Suprapubic skin (tissue), 4 donors: ENCODE results near the gene ASB11. TPM values are rescaled to one million over a fixed set of nuclear protein-coding genes. Genes with fewer than 3 reads are reported as not detected.

ENCODE experiments used
- DNase-seq, 2 donors: peaks; one replicate each; pipeline ENCODE4 v3.0.0-alpha.2; 2019; ENCODE audit warnings: low spot score in 2 of 2
- H3K27ac ChIP-seq: fragments of 200-600 bp; sonication (generic); one replicate; pipeline ENCODE4 v1.5.1; 2019
- H3K27me3 ChIP-seq: fragments of 200-600 bp; sonication (generic); one replicate; pipeline ENCODE4 v1.5.1; 2019
- H3K36me3 ChIP-seq: fragments of 200-600 bp; sonication (generic); one replicate; pipeline ENCODE4 v1.5.1; 2019
- H3K4me1 ChIP-seq: fragments of 200-600 bp; sonication (generic); one replicate; pipeline ENCODE4 v1.5.1; 2019
- H3K4me3 ChIP-seq: fragments of 200-600 bp; sonication (generic); one replicate; pipeline ENCODE4 v1.5.1; 2019; ENCODE audit warnings: mild to moderate bottlenecking
- H3K9me3 ChIP-seq: fragments of 200-600 bp; sonication (generic); one replicate; pipeline ENCODE4 v1.5.1; 2019
- CTCF ChIP-seq, 2 donors: fragments of 200-600 bp in 1 of 2; fragments of 450-650 bp in 1 of 2; sonication (generic) in 1 of 2; IDR thresholded peaks; one replicate each; pipeline ENCODE4 v1.5.1; 2016 to 2019; ENCODE audit warnings: antibody characterized with exemption in 2 of 2, mild to moderate bottlenecking in 1 of 2, moderate library complexity in 1 of 2
- EP300 ChIP-seq: sonication (generic); formaldehyde crosslinking; IDR thresholded peaks from one replicate; pipeline ENCODE4 v1.6.1; 2017; ENCODE audit warnings: antibody characterized with exemption
- POLR2A ChIP-seq, 2 donors: fragments of 450-650 bp; IDR thresholded peaks; one replicate each; pipeline ENCODE4 v1.6.1; 2017; ENCODE audit warnings: antibody characterized with exemption in 2 of 2, mild to moderate bottlenecking in 2 of 2, moderate library complexity in 2 of 2
- POLR2AphosphoS5 ChIP-seq, 3 donors: sonication (generic); formaldehyde crosslinking; IDR thresholded peaks; one replicate each; pipeline ENCODE4 v1.6.1; 2017; ENCODE audit warnings: antibody characterized with exemption in 3 of 3
- WGBS: methylation state at CpG from one replicate; pipeline ENCODE4 v1.1.5; 2018; 5-methylcytosine and 5-hydroxymethylcytosine counted together
- total RNA-seq, 4 donors: library from RNA; depleted of rRNA; stranded (reverse); fragments of >200 nt; gene quantifications; one replicate each; pipeline ENCODE4 v1.1.0, GENCODE V29; 2016

The ASB11 gene
- total RNA-seq, 4 donors from 2014 or later = 0.42 to 2.0 (median 1.8) TPM

- no peak overlapping the region for H3K27ac ChIP-seq
- no peaks in the 10 kb centered on the region for H3K9me3 ChIP-seq
- no peaks in the 10 kb centered on the region for H3K27me3 ChIP-seq
- H3K4me3 ChIP-seq = no peak overlapping the region
- TF ChIP-seq POLR2AphosphoS5 (IDR thresholded peaks at IDR 0.05) (no peak), POLR2A (IDR thresholded peaks at IDR 0.05) (no peak), EP300 (no peak), CTCF (IDR thresholded peaks at IDR 0.05) (no peak)
- no peak for DNase-seq
- H3K36me3 ChIP-seq = no peaks in the 10 kb centered on the region
- no peaks in the 10 kb centered on the region for H3K4me1 ChIP-seq
Observed at GRCh38 chrX:15254852-15255251, 60.6 kb downstream of the ASB11 start.

GRCh38 chrX:15245896-15246295 is 69.5 kb downstream of the ASB11 start:
- 55% methylated on average over 4 of the region's 4 CpGs for WGBS
- Histone ChIP-seq H3K36me3 (no peaks in the 10 kb centered on the region), H3K9me3 (no peaks in the 10 kb centered on the region), H3K4me1 (no peaks in the 10 kb centered on the region), H3K27me3 (no peaks in the 10 kb centered on the region), H3K27ac (no peak overlapping the region), H3K4me3 (no peak overlapping the region)
- TF ChIP-seq CTCF (IDR thresholded peaks at IDR 0.05) = no peak
- no peak for TF ChIP-seq POLR2A (IDR thresholded peaks at IDR 0.05)
- TF ChIP-seq POLR2AphosphoS5 (IDR thresholded peaks at IDR 0.05) = no peak
- TF ChIP-seq EP300 = no peak
- DNase-seq = no peak

- Histone ChIP-seq H3K27me3 (no peaks in the 10 kb centered on the region), H3K9me3 (no peaks in the 10 kb centered on the region), H3K27ac (no peak overlapping the region), H3K36me3 (no peaks in the 10 kb centered on the region), H3K4me3 (no peak overlapping the region), H3K4me1 (no peaks in the 10 kb centered on the region)
- 65% methylated on average over 5 of the region's 5 CpGs for WGBS
- TF ChIP-seq POLR2A (IDR thresholded peaks at IDR 0.05) = no peak
- TF ChIP-seq POLR2AphosphoS5 (IDR thresholded peaks at IDR 0.05) = no peak
- no peak for DNase-seq
Observed at GRCh38 chrX:15244421-15244820, 71.0 kb downstream of the ASB11 start.

- Histone ChIP-seq H3K27ac (no peak overlapping the region), H3K9me3 (no peaks in the 10 kb centered on the region), H3K4me3 (no peak overlapping the region), H3K4me1 (no peaks in the 10 kb centered on the region), H3K27me3 (no peaks in the 10 kb centered on the region), H3K36me3 (no peaks in the 10 kb centered on the region)
- TF ChIP-seq POLR2AphosphoS5 (IDR thresholded peaks at IDR 0.05) = no peak
- peak; percentile 18 to 34 for TF ChIP-seq CTCF (IDR thresholded peaks at IDR 0.05)
- no peak for DNase-seq
- 11% methylated on average over 5 of the region's 5 CpGs for WGBS
Observed at GRCh38 chrX:15242899-15243555, 72.4 kb downstream of the ASB11 start.

GRCh38 chrX:15241301-15241700 is 74.1 kb downstream of the ASB11 start:
- no peak overlapping the region for H3K4me3 ChIP-seq
- 50% methylated on average over 3 of the region's 3 CpGs for WGBS
- H3K27ac ChIP-seq = no peak overlapping the region
- no peaks in the 10 kb centered on the region for H3K36me3 ChIP-seq
- no peaks in the 10 kb centered on the region for H3K9me3 ChIP-seq
- DNase-seq = no peak
- H3K27me3 ChIP-seq = no peaks in the 10 kb centered on the region
- no peaks in the 10 kb centered on the region for H3K4me1 ChIP-seq
- TF ChIP-seq POLR2A (IDR thresholded peaks at IDR 0.05) = no peak
- no peak for TF ChIP-seq CTCF (IDR thresholded peaks at IDR 0.05)
- no peak for TF ChIP-seq POLR2AphosphoS5 (IDR thresholded peaks at IDR 0.05)
- TF ChIP-seq EP300 = no peak

GRCh38 chrX:15240414-15240813 is 75.0 kb downstream of the ASB11 start:
- DNase-seq = no peak
- 89% methylated on average over 5 of the region's 5 CpGs for WGBS

More at GRCh38 chrX:15240414-15240813, 75.0 kb downstream of the ASB11 start:
- H3K4me3 ChIP-seq = no peak overlapping the region
- H3K36me3 ChIP-seq = no peaks in the 10 kb centered on the region
- H3K9me3 ChIP-seq = no peaks in the 10 kb centered on the region
- no peak overlapping the region for H3K27ac ChIP-seq
- no peaks in the 10 kb centered on the region for H3K4me1 ChIP-seq
- TF ChIP-seq POLR2A (IDR thresholded peaks at IDR 0.05) = no peak
- no peak for TF ChIP-seq POLR2AphosphoS5 (IDR thresholded peaks at IDR 0.05)
- TF ChIP-seq CTCF (IDR thresholded peaks at IDR 0.05) = no peak
- no peak for TF ChIP-seq EP300
- no peaks in the 10 kb centered on the region for H3K27me3 ChIP-seq
